Activated CD4-positive, alpha-beta memory T cell treated with anti-CD3 and anti-CD28 coated beads for 36 hours (primary cell): ENCODE data around the gene ZNF521. TPM values are rescaled to one million over a fixed set of nuclear protein-coding genes. Genes with fewer than 3 reads are reported as not detected.

ENCODE experiments used
- CTCF ChIA-PET: fragments of 350-600 bp; sonication (Branson Sonifier 250); formaldehyde crosslinking; loops from one replicate; lab custom pipeline; 2021; ENCODE audit warnings: antibody characterized with exemption, inconsistent platforms; lab: Charles Lee
- POLR2A ChIA-PET: fragments of 350-600 bp; sonication (Branson Sonifier 250); formaldehyde crosslinking; loops from one replicate; lab custom pipeline; 2021; ENCODE audit warnings: antibody characterized with exemption; lab: Charles Lee
- DNase-seq: peaks from one replicate; pipeline ENCODE4 v3.0.0-alpha.2; 2020
- H3K27ac Mint-ChIP-seq: one replicate; pipeline ENCODE4 v1.8.0; 2021; ENCODE audit warnings: mixed read lengths
- H3K27me3 Mint-ChIP-seq: one replicate; pipeline ENCODE4 v1.8.0; 2021; ENCODE audit warnings: mixed read lengths
- H3K36me3 Mint-ChIP-seq: one replicate; pipeline ENCODE4 v1.8.0; 2021; ENCODE audit warnings: mixed read lengths
- H3K4me1 Mint-ChIP-seq: one replicate; pipeline ENCODE4 v1.8.0; 2021; ENCODE audit warnings: low read depth, mixed read lengths
- H3K4me3 Mint-ChIP-seq: one replicate; pipeline ENCODE4 v1.8.0; 2021; ENCODE audit warnings: mild to moderate bottlenecking, mixed read lengths
- H3K9me3 Mint-ChIP-seq: one replicate; pipeline ENCODE4 v1.8.0; 2021; ENCODE audit warnings: mixed read lengths
- intact Hi-C: fragments of 100-400 bp; cut with micrococcal nuclease; formaldehyde crosslinking; loops from one replicate; pipeline ENCODE4 v1.15.1; 2023
- total RNA-seq, 2 experiments: library from RNA; stranded (reverse); gene quantifications; one replicate each; pipeline ENCODE4 v1.2.3, GENCODE V29; 2021

Gene ZNF521
- total RNA-seq, 2 experiments from 2014 or later, result not detected

DNA sequence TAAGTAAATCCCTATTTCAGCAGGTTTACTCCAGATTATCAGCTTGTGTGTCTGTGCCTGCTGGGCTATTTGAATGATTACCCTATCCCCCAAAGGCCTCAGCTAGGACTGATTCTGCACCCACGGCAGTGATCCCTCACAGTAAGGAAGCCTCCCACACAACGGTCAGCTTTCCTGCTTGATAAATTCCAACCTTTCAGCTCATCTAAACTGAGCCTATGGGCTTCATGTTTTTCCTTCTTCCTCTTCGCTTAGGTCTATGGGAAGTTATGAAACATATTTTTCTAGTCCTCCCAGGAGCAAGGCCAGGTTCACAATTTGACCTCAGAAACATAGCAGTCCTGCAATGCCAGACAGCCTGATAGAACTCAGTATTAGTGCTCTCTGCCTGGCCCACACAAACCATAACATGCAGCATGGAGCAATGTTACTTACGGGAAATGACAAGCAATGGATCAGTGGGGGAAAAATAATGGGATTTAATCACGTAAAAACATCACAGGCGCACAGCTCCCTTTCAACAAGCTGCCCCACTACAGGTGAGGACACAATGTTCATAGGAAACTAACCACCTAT, 170.9 kb downstream of the ZNF521 start:
- Mint-ChIP-seq H3K27me3 (peaks cover 1% of the 10 kb centered on the region), H3K36me3 (no peaks in the 10 kb centered on the region), H3K27ac (no peak overlapping the region), H3K4me1 (no peaks in the 10 kb centered on the region), H3K9me3 (no peaks in the 10 kb centered on the region), H3K4me3 (no peak overlapping the region)
- POLR2A ChIA-PET, result no interaction called here
- intact Hi-C loops, result no loop called here
- DNase-seq, result no peak
- CTCF ChIA-PET, result no interaction called here

DNA sequence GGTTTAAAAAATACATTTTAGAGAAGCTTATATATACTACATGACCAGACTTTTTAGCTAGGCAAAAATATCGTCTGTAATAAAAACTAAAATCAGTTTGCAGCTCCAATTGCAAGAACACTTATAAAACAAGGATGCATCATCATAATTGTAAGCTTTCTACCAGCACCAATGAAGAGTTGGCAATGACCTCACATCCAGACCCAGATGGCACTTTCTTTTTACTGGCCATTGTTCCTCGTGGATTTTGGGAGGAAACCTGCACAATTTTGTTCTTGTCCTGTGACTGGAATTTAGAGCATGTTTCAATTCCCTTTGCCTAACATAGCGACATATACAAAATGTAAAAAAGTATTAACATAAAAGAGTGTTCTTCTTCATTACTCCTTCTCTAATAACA, 174.3 kb downstream of the ZNF521 start:
- Mint-ChIP-seq H3K9me3 (no peaks in the 10 kb centered on the region), H3K4me3 (no peak overlapping the region), H3K4me1 (no peaks in the 10 kb centered on the region), H3K27me3 (no peaks in the 10 kb centered on the region), H3K27ac (no peak overlapping the region), H3K36me3 (no peaks in the 10 kb centered on the region)
- POLR2A ChIA-PET, result interaction anchor here (0.7 kb wide), 1 partner anchor 890 kb away, joined by 3 read pairs; no protein-coding TSS in a partner anchor
- intact Hi-C loops, result no loop called here
- CTCF ChIA-PET, result no interaction called here
- no peak for DNase-seq

DNA sequence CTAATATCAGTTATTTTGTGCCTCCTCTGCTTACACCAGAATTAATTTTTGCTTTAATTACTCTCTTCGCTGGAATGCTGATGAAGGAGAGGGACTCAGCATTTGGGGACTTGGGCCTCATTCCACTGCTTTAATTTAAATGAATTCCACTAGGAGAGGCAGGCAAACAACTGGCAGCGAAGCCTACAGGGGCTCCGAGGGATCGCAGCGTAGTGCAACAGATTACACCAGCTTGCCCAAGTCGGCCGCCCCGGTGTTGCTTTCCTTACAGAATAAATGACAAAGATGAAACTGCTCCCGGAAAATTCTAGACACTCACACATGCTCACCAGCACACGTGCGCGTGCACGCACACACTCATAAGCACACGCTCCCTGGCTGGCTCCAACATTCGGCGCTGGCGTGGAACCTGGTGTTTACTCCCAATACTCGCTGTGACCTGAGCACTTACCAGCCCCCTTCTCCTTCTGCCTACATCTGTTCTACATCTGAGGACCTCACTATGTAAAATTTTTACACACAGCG, 175.4 kb downstream of the ZNF521 start:
- no peaks in the 10 kb centered on the region for H3K9me3 Mint-ChIP-seq
- H3K36me3 Mint-ChIP-seq, result no peaks in the 10 kb centered on the region

DNA sequence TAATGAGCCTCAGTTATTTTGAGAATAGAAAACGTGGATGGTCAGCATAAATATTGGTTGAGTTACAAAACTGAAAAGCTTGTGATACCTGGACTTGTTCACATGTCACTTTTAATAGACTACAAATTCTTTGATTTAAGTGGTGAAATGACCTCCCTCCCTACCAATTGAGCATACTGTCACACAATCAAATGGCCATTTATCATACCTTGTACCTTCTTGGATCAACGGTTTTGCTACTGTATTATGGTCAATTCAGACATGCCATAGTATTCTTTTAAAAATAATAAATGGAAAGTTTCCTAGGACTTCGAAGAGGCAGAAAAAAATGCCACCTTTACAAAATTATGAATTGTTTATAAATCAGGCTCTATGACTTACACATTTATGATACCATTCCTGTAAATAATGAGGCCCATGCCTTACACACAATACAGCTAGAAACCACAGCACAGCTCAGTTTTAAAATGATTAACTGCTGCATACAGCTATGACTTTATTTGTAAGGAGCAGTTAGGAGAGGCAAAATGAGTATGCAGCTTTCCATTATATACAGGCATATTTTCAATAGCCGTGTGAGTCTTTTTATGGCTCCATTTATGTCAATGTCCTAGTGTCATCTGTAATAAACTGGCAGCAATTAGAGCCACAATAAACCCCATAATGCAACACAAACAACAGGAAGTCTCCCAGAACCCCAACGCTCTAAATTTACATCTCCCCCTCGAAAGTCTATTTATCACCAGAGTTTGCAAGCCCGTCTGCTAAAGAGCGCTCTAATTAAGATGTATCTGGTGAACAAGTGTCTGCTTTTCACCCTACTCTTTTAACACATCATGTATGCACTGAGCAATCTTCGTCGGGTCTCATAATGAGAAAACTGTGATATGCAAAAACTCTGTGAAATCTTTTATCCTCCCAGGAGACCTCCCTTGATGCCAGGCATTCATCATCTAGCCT, 176.1 kb downstream of the ZNF521 start:
- ChIA-PET POLR2A (no interaction called here), CTCF (interaction anchor here (0.6 kb wide), 1 partner anchor 234 kb away, joined by 3 read pairs; no protein-coding TSS in a partner anchor)
- H3K36me3 Mint-ChIP-seq, result no peaks in the 10 kb centered on the region
- no peaks in the 10 kb centered on the region for H3K4me1 Mint-ChIP-seq
- DNase-seq, result no peak
- intact Hi-C loops, result no loop called here
- H3K4me3 Mint-ChIP-seq, result no peak overlapping the region
- no peaks in the 10 kb centered on the region for H3K9me3 Mint-ChIP-seq
- no peaks in the 10 kb centered on the region for H3K27me3 Mint-ChIP-seq
- H3K27ac Mint-ChIP-seq, result no peak overlapping the region

More for the DNA sequence above, 175.4 kb downstream of the ZNF521 start:
- CTCF ChIA-PET, result interaction anchor here (0.6 kb wide), 1 partner anchor 233 kb away, joined by 3 read pairs; no protein-coding TSS in a partner anchor
- intact Hi-C loops, result no loop called here
- POLR2A ChIA-PET, result no interaction called here
- H3K4me3 Mint-ChIP-seq, result no peak overlapping the region
- no peak overlapping the region for H3K27ac Mint-ChIP-seq
- H3K27me3 Mint-ChIP-seq, result no peaks in the 10 kb centered on the region
- no peaks in the 10 kb centered on the region for H3K4me1 Mint-ChIP-seq
- no peak for DNase-seq

DNA sequence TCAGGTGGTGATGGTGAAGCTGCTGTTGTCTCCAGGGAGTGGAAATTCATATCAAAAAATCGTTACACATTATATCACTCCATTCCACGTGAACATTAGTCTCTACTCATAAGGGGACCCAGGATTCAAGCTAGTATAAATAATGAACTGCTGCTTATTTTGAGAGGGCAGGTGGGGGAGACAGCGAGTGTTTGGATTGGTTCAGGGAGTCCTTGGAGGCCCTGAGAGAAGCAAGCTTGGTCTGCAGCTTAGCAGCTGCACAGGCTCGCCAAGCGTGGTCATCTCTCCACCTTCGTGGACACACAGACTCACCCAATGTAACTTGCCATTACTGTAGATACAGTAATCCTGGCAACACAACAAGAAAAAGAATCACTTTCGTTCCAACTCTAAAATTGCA, 177.6 kb downstream of the ZNF521 start:
- no peak for DNase-seq
- Mint-ChIP-seq H3K4me1 (no peaks in the 10 kb centered on the region), H3K4me3 (no peak overlapping the region), H3K27ac (no peak overlapping the region), H3K9me3 (no peaks in the 10 kb centered on the region), H3K27me3 (no peaks in the 10 kb centered on the region), H3K36me3 (no peaks in the 10 kb centered on the region)
- POLR2A ChIA-PET, result no interaction called here
- intact Hi-C loops, result no loop called here
- CTCF ChIA-PET, result no interaction called here

DNA sequence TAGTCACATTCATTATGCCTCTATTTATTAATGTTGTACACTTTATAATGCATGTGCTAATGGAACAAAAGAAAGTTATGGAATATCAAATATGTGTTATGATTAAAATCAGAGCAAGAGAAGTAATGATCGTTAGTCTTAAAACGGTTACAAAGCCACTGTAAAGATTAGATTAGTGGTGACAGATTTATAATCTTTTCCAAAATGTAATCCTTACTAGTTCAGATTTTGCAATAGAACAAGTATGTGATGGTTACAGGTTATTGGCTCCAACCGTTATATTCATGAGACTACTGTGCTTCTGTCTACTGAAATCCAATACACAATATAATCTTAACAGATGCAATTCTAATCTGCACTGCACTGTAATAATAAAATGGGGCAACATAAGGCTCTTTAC, 180.6 kb downstream of the ZNF521 start:
- DNase-seq, result no peak
- Mint-ChIP-seq H3K4me3 (no peak overlapping the region), H3K27me3 (no peaks in the 10 kb centered on the region), H3K36me3 (no peaks in the 10 kb centered on the region), H3K9me3 (no peaks in the 10 kb centered on the region), H3K27ac (no peak overlapping the region), H3K4me1 (no peaks in the 10 kb centered on the region)
- POLR2A ChIA-PET, result no interaction called here
- intact Hi-C loops, result no loop called here
- CTCF ChIA-PET, result no interaction called here

DNA sequence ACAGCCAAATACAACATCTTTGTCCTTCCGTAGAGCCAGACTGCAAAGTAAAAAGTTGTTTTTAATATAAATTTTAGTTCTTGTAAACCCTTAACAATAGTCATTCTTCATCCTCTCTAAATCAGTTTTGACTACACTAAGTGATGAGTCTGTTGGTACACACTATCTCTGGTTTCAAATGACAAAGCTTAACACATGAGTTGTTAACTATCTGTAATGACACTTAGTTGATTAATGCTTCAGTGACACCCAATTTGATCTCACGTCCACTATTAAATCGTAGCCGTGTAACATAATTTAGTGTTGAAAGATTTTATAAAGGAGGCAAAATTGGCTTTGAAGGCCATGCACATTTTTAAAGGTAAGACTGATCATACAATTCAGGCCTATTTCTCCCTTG, 181.6 kb downstream of the ZNF521 start:
- DNase-seq, result no peak
- Mint-ChIP-seq H3K27me3 (no peaks in the 10 kb centered on the region), H3K9me3 (no peaks in the 10 kb centered on the region), H3K27ac (no peak overlapping the region), H3K4me3 (no peak overlapping the region), H3K4me1 (peaks cover 4% of the 10 kb centered on the region), H3K36me3 (no peaks in the 10 kb centered on the region)
- intact Hi-C loops, result no loop called here
- POLR2A ChIA-PET, result no interaction called here
- CTCF ChIA-PET, result no interaction called here

DNA sequence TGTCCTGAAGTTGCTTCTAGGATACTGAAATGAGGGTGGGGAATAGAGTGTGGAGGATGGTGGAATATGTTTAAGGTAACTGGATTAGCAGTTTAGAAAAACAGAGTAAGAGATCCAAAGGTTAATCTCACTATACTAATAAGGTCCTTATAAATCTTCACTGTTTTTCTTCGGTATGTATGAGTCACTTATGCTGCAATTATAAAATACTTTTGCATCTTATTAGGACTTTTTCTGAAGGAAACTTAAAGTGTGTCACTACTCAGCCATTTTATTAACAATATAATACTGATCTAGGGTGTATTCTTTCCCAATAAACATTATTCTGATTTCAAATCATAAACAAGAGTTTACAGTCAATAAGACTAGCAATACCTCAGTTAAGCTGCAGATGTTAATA, 182.3 kb downstream of the ZNF521 start:
- CTCF ChIA-PET, result no interaction called here
- Mint-ChIP-seq H3K27me3 (no peaks in the 10 kb centered on the region), H3K36me3 (no peaks in the 10 kb centered on the region), H3K4me3 (no peak overlapping the region), H3K4me1 (peaks cover 11% of the 10 kb centered on the region), H3K27ac (no peak overlapping the region), H3K9me3 (no peaks in the 10 kb centered on the region)
- DNase-seq, result no peak
- intact Hi-C loops, result no loop called here
- POLR2A ChIA-PET, result no interaction called here

DNA sequence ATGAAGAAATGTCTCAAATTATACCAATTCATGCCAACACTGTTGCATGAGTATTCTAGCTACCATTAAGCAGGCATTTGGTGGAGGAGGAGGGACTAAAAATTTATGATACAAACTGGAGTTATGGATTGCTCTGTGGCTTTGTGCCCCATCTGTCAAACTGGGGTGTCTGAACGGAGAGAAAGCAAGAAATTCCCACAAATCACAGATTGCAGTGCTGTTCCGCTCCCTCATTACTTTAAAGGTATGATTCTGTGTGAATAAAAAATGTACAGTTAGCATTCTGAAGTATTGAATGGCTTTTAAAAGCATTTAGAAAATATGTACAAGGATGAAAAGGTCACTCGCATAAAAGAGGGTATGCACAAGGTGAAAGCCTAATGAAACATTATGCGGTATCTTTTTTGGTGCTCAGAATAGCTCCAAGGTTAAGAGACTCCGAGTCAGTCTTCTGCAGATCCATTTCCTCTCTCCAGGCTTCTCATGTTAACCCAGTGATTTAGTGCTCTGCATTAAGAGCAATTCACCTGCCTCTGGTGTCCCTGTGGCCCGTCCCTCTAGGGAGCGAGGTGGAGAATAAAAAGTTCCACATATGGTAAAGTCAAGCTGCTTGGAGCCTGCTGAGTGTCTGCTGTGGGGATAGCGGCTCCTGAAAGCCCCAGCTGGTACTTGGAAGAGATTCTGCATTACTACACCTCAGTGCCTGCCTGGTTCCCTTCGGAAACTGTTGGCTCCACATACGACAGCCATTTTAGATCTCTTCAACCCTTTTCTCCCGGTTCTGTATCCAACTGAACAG, 184.2 kb downstream of the ZNF521 start:
- H3K27ac Mint-ChIP-seq, result no peak overlapping the region
- intact Hi-C loops, result no loop called here
- H3K4me1 Mint-ChIP-seq, result peaks cover 22% of the 10 kb centered on the region
- DNase-seq, result no peak
- no peaks in the 10 kb centered on the region for H3K9me3 Mint-ChIP-seq
- CTCF ChIA-PET, result no interaction called here
- POLR2A ChIA-PET, result no interaction called here
- no peak overlapping the region for H3K4me3 Mint-ChIP-seq
- H3K27me3 Mint-ChIP-seq, result no peaks in the 10 kb centered on the region
- no peaks in the 10 kb centered on the region for H3K36me3 Mint-ChIP-seq

DNA sequence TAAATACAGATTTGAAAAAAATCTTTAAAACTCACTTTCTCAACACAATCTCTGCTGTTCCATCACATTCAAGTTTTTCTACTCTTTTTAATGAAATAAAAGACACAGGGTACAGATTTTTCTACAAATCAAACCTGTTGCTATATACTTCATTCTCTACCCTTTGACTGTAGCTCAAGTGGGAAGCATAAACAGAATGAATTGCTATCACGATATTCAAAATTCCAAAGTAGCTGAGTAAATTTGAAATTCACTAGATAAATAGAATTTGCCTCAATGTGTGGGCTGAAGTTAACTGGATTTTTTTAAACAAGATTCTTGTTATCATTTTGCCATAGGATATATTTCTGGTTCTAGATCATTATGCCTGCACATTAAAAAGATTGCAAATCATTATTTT, 185.9 kb downstream of the ZNF521 start:
- Mint-ChIP-seq H3K4me3 (no peak overlapping the region), H3K27ac (no peak overlapping the region), H3K36me3 (no peaks in the 10 kb centered on the region), H3K9me3 (no peaks in the 10 kb centered on the region), H3K4me1 (peaks cover 22% of the 10 kb centered on the region), H3K27me3 (no peaks in the 10 kb centered on the region)
- CTCF ChIA-PET, result no interaction called here
- POLR2A ChIA-PET, result no interaction called here
- intact Hi-C loops, result no loop called here
- DNase-seq, result no peak

DNA sequence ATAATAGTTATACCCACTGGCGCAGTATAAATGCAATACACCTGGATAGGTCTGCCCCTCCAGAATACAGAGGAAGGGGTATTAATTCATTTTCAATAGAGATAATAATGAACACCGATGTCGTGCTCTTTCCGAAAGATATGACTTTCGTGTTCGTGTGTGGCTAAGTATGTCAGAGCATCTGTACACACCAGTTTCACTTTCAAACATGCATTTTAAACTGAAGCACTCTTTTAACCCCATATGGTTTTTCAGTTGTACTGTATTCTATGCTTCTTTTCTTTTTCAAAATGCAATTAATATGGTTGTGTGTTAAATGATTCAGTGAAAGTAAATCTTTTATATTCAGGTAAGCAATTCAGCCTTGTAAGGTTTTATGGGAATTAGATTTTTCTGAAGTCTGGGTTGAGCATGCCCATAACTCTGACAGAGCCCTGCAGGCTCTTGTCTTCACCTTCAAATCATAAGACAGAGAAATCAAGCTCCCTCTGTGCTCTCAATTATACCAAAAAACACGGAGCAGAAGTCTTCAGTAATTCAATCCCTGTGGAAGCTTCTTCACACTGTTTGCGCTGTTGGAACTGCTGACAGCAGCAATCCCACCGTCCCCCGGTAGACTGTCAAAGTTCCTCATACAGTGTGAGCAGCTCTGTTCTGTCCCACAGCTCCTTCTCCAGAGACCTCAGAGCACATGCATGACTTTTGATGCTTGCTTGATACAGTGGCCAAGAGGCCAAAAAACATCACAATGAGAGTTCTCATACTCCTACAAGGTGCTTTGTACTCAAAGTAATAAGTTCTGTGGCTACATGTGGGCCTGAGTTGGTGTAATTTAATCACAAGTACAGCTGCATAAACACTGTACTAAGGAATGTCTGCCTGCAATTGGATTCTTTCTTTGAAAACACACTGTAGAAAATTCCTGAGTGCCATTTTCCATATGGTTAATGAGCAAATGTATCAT, 186.8 kb downstream of the ZNF521 start:
- peak overlapping the region; percentile 38 for H3K4me3 Mint-ChIP-seq
- no peak for DNase-seq
- no peaks in the 10 kb centered on the region for H3K36me3 Mint-ChIP-seq
- ChIA-PET POLR2A (no interaction called here), CTCF (interaction anchor here (0.6 kb wide), 1 partner anchor 67 kb away, joined by 3 read pairs; no protein-coding TSS in a partner anchor)
- no peaks in the 10 kb centered on the region for H3K27me3 Mint-ChIP-seq
- intact Hi-C loops, result no loop called here
- H3K9me3 Mint-ChIP-seq, result no peaks in the 10 kb centered on the region
- H3K4me1 Mint-ChIP-seq, result peaks cover 22% of the 10 kb centered on the region
- H3K27ac Mint-ChIP-seq, result no peak overlapping the region
